AG04449 (cell line): Measurements from ENCODE around the gene CAMTA1.

Experiments used
- CTCF ChIA-PET: fragments of 350-600 bp; formaldehyde crosslinking; extraction: SDS; loops from one replicate; lab custom pipeline; 2021; ENCODE audit warnings: antibody characterized with exemption; lab: Yijun Ruan, JAX
- POLR2A ChIA-PET: fragments of 400-600, 350-600 bp; formaldehyde crosslinking; extraction: SDS; loops from one replicate; lab custom pipeline; 2020; ENCODE audit warnings: antibody characterized with exemption, inconsistent platforms; lab: Yijun Ruan, JAX
- DNase-seq: peaks from one replicate; pipeline ENCODE4 v3.0.0-alpha.2; 2010; ENCODE audit warnings: low read depth, low spot score
- H3K4me3 ChIP-seq: 2 replicates; pipeline ENCODE4 v1.5.1; 2011; ENCODE audit warnings: low read depth, mild to moderate bottlenecking, control low read depth, low read length
- TF ChIP-seq, protein P1 (sequence below): IDR thresholded peaks from one replicate; pipeline ENCODE4 v1.5.1; 2011; ENCODE audit warnings: mild to moderate bottlenecking, moderate library complexity, low read length, control low read depth, inconsistent platforms; ENCODE audit not compliant: insufficient read depth; ENCODE audit errors: missing control alignments

CAMTA1 gene

DNA sequence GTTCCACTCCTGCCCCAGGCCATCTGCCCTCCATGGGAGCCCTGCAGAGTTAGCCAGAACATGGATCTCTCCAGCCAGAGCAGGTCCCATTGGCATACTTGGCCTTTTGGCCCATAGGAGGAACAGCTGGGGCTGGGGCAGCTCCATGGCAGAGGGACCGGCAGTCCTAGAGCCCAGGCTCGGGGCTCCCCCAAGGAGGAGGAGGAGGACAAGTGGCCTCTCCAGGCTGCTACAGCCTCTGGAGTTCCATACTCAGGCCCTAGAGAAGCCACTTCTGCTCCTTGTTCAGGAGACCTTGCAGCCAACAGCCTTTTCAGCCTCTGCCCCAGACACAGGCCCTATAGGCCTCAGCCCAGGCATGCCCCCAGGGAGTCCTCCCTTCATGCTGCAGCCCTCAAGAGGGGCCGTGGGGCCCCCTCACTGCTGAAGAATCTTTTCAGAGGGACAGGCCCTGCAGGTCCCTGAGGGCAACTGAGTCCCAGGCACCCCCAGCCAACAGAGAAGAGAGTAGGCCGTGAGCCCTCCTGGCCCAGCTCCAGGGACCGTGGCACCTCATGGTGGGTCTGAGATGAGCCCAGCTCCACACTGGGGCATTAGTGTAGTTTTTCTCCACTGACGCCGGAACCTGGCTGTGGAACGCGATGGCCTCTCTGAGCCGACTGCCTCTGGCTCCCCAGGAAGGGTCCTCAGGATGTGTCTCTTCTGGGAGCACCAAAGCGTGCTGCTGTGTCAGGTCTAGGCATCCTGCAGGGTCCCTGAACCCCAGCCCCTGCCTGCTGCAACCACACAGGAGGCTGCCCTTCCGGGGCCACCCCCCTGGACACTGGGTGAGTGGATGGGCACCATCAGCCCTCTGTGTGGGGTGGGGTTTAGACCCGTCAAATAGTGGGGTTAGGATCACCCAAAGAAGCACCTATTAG lies 688.2 kb downstream of the CAMTA1 start:
- H3K4me3 ChIP-seq: no peak overlapping the region
- POLR2A ChIA-PET: interaction anchor here (1.0 kb wide), 1 partner anchor 206 kb away, joined by 3 read pairs; no protein-coding TSS in a partner anchor
- TF ChIP-seq, protein P1, sequence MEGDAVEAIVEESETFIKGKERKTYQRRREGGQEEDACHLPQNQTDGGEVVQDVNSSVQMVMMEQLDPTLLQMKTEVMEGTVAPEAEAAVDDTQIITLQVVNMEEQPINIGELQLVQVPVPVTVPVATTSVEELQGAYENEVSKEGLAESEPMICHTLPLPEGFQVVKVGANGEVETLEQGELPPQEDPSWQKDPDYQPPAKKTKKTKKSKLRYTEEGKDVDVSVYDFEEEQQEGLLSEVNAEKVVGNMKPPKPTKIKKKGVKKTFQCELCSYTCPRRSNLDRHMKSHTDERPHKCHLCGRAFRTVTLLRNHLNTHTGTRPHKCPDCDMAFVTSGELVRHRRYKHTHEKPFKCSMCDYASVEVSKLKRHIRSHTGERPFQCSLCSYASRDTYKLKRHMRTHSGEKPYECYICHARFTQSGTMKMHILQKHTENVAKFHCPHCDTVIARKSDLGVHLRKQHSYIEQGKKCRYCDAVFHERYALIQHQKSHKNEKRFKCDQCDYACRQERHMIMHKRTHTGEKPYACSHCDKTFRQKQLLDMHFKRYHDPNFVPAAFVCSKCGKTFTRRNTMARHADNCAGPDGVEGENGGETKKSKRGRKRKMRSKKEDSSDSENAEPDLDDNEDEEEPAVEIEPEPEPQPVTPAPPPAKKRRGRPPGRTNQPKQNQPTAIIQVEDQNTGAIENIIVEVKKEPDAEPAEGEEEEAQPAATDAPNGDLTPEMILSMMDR: no peak
- DNase-seq: no peak
- CTCF ChIA-PET: interaction anchor here (2.0 kb wide), 1 partner anchor 19 kb away, joined by 5 read pairs; no protein-coding TSS in a partner anchor

DNA sequence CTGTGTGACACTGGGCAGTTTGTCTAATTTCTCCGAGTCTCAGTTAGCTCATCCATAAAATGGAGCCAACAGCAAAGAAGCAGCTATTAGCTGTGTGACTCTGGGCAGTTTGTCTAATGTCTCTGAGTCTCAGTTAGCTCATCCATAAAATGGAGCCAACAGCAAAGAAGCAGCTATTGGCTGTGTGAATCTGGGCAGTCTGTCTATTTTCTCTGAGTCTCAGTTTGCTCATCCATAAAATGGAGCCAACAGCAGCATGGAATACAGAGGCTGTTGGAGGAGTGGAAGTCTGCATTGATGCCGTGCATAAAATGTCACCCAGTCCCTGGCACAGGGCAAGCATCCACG lies 688.9 kb downstream of the CAMTA1 start:
- TF ChIP-seq, protein P1: no peak
- DNase-seq: no peak
- CTCF ChIA-PET: interaction anchor here (2.0 kb wide), 1 partner anchor 19 kb away, joined by 5 read pairs; no protein-coding TSS in a partner anchor
- POLR2A ChIA-PET: interaction anchor here (1.0 kb wide), 1 partner anchor 207 kb away, joined by 3 read pairs; no protein-coding TSS in a partner anchor
- H3K4me3 ChIP-seq: no peak overlapping the region

DNA sequence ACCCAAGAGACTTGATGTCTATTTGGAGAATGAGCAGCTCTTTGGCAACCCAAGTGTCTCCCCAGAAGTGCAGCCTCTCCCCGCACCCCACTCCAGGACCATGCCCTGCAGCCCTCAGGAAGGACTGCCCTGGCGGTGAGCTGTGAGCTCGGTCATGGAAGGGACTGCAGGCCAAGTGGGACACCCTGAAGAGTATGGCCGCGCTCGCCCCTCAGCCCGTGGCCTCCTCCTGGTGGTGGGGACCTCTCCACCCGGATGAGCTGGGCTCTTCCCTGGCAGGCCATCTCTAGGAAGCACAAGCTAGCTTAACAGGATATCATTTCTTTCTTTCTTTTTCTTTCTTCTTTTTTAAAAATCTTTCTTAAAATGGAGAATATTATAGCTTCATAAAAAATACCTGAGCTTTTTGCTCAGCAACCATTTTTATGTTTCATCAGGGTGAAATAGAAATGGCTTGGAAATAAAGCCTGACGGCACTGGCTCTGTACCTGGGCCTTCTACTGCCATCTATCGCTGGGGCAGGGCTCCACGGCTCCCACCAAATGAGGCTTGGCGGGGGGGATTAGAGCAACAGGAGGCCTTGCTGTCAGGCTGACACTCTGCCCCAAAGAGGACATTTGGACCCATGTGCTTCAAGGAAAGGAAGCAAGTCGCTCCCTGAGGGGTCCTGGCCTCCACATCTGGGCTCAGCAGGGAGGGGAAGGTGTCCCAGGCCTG lies 689.7 kb downstream of the CAMTA1 start:
- DNase-seq: no peak
- POLR2A ChIA-PET: no interaction called here
- TF ChIP-seq, protein P1: peak; percentile 9
- CTCF ChIA-PET: interaction anchor here (0.8 to 2.0 kb wide), 2 partner anchors 10 to 20 kb away, joined by 3 to 5 read pairs; no protein-coding TSS in a partner anchor
- H3K4me3 ChIP-seq: no peak overlapping the region

DNA sequence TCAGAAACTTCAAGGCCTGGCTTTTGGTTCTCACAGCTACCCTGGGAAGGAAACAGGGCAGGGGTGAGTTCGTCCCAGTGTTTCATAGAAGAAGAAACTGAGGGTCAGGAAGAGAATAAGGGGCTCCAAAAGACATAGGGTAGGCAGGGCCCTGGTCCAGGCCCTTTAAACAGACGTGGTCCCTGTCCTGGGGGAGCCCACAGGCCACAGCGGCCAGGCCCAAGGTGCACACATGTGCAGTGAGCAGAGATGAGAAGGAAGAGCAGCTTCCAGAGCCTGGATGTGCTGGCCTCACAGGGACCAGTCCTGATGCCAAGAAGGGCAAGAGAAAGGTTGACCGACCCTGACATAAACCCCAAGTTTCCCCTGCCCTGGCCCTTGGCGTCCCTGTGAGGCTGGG lies 690.4 kb downstream of the CAMTA1 start:
- H3K4me3 ChIP-seq: no peak overlapping the region
- TF ChIP-seq, protein P1: no peak
- ChIA-PET POLR2A (no interaction called here), CTCF (no interaction called here)
- DNase-seq: no peak

DNA sequence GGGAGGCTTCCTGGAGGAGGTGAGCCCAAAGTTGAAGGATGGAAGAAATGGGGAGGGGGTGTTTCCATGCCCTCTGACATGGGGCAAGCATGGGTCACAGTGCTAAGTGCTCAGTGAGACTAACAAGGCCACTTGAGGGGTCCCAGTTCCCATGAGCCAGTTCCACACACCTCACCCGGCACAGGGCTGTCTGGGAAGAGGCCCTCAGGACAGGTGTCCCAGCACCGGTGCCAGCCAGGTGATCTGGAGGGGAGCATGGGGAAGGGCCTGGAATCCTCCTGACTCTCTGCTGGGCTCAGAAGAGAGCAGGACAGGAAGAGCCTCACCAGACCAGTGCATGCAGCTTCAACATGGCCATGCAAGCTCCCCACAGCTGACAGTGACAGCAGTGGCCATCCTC lies 691.1 kb downstream of the CAMTA1 start:
- H3K4me3 ChIP-seq: no peak overlapping the region
- POLR2A ChIA-PET: no interaction called here
- DNase-seq: no peak
- TF ChIP-seq, protein P1: no peak
- CTCF ChIA-PET: no interaction called here
